Keratinocyte (primary cell): ENCODE measurements around the gene GDF11. TPM values are rescaled to one million over a fixed set of nuclear protein-coding genes. Genes with fewer than 3 reads are reported as not detected.
A peak's percentile ranks its signal among the peaks of the same experiment; 100 is the strongest.

Experiments
- DNase-seq: peaks from one replicate; pipeline ENCODE4 v3.0.0-alpha.2; 2011; ENCODE audit warnings: low read depth, missing footprints, low spot score
- FAIRE-seq: peaks from 2 replicates; lab custom pipeline; 2011; peaks lifted over from hg19 to GRCh38; lab: Jason Lieb, UNC
- H2AFZ ChIP-seq: 2 replicates; pipeline ENCODE4 v1.6.0; 2012; ENCODE audit warnings: low read length, control low read depth, inconsistent platforms; ENCODE audit not compliant: control insufficient read depth
- H3K27ac ChIP-seq: 2 replicates; pipeline ENCODE4 v1.5.1; 2011; ENCODE audit warnings: low read length; ENCODE audit not compliant: control insufficient read depth, insufficient read depth
- H3K27me3 ChIP-seq: 3 replicates; pipeline ENCODE4 v1.6.0; 2011; ENCODE audit warnings: low read length; ENCODE audit not compliant: control insufficient read depth, insufficient read depth; ENCODE audit errors: extremely low read depth
- H3K36me3 ChIP-seq, 2 experiments: 2 replicates in 1 of 2; 3 replicates in 1 of 2; pipeline ENCODE4 v1.5.1; 2011; ENCODE audit warnings: low read length in 2 of 2, mild to moderate bottlenecking in 1 of 2; ENCODE audit not compliant: control insufficient read depth in 2 of 2, insufficient read depth in 2 of 2; ENCODE audit errors: extremely low read depth in 1 of 2
- H3K4me1 ChIP-seq: 3 replicates; pipeline ENCODE4 v1.5.1; 2011; ENCODE audit warnings: low read length; ENCODE audit not compliant: control insufficient read depth, insufficient read depth; ENCODE audit errors: extremely low read depth
- H3K4me2 ChIP-seq: 3 replicates; pipeline ENCODE4 v1.6.0; 2011; ENCODE audit warnings: low read depth, low read length; ENCODE audit not compliant: control insufficient read depth, insufficient read depth; ENCODE audit errors: extremely low read depth
- H3K4me3 ChIP-seq, 3 experiments: fragments of 200-600 bp in 1 of 3; sonication (generic) in 1 of 3; 2 replicates in 2 of 3; 3 replicates in 1 of 3; pipeline ENCODE4 v1.5.1; 2011 to 2016; ENCODE audit warnings: low read length in 3 of 3, mild to moderate bottlenecking in 3 of 3, control low read depth in 2 of 3, inconsistent platforms in 1 of 3, low read depth in 1 of 3, mixed read lengths in 1 of 3, mixed run types in 1 of 3, moderate library complexity in 1 of 3; ENCODE audit not compliant: control insufficient read depth in 2 of 3, insufficient read depth in 2 of 3; ENCODE audit errors: extremely low read depth in 1 of 3
- H3K79me2 ChIP-seq: 2 replicates; pipeline ENCODE4 v1.6.0; 2012; ENCODE audit warnings: low read length; ENCODE audit not compliant: control insufficient read depth, insufficient read depth
- H3K9ac ChIP-seq: 3 replicates; pipeline ENCODE4 v1.6.0; 2011; ENCODE audit warnings: low read length; ENCODE audit not compliant: control insufficient read depth, insufficient read depth; ENCODE audit errors: extremely low read depth
- H3K9me1 ChIP-seq: 3 replicates; pipeline ENCODE4 v1.6.0; 2011; ENCODE audit warnings: low read length; ENCODE audit not compliant: control insufficient read depth, insufficient read depth; ENCODE audit errors: extremely low read depth
- H3K9me3 ChIP-seq: 2 replicates; pipeline ENCODE4 v1.5.1; 2012; ENCODE audit warnings: low read depth, low read length; ENCODE audit not compliant: control insufficient read depth
- H4K20me1 ChIP-seq: 3 replicates; pipeline ENCODE4 v1.6.0; 2011; ENCODE audit warnings: low read length; ENCODE audit not compliant: control insufficient read depth, insufficient read depth; ENCODE audit errors: extremely low read depth
- EZH2 ChIP-seq: IDR thresholded peaks from one replicate; pipeline ENCODE4 v1.6.1; 2012; ENCODE audit warnings: inconsistent platforms, mild to moderate bottlenecking, low read length, moderate library complexity
- dilution Hi-C: fragments of 300-500 bp; cut with MboI; formaldehyde crosslinking; loops from one replicate; pipeline ENCODE4 v1.7.0; 2020; ENCODE audit warnings: low sequenced_read_pairs; ENCODE audit not compliant: extremely low pct_ligation_motif_present
- polyA plus RNA-seq, 5 experiments: library from polyadenylated mRNA; depleted of rRNA in 3 of 5; stranded (reverse) in 3 of 5; stranded (forward) in 1 of 5; unstranded in 1 of 5; fragments of >200 nt; gene quantifications; 1 replicate in 1 of 5; 2 replicates in 3 of 5; 3 replicates in 1 of 5; pipeline versions ENCODE4 v1.2.1 to v1.2.3, GENCODE V29; 2011 to 2012; ENCODE audit warnings: missing spikeins in 2 of 5, low read depth in 1 of 5, low replicate concordance in 1 of 5
- TF ChIP-seq, protein P1 (sequence below), 3 experiments: IDR thresholded peaks in 1 of 3; conservative IDR thresholded peaks in 1 of 3; optimal IDR thresholded peaks in 1 of 3; 2 replicates in 2 of 3; 3 replicates in 1 of 3; pipeline versions ENCODE3 to v1.5.1; 2011; ENCODE audit warnings: low read length in 3 of 3, mild to moderate bottlenecking in 3 of 3, moderate library complexity in 2 of 3, control low read depth in 1 of 3, inconsistent platforms in 1 of 3; ENCODE audit not compliant: insufficient read depth in 2 of 3; ENCODE audit errors: extremely low read depth in 1 of 3

GDF11 gene
- polyA plus RNA-seq, 1 donor (not counting 4 experiments of a cell fraction or from before 2014, with no cell fraction given) = 2.7 TPM

DNA sequence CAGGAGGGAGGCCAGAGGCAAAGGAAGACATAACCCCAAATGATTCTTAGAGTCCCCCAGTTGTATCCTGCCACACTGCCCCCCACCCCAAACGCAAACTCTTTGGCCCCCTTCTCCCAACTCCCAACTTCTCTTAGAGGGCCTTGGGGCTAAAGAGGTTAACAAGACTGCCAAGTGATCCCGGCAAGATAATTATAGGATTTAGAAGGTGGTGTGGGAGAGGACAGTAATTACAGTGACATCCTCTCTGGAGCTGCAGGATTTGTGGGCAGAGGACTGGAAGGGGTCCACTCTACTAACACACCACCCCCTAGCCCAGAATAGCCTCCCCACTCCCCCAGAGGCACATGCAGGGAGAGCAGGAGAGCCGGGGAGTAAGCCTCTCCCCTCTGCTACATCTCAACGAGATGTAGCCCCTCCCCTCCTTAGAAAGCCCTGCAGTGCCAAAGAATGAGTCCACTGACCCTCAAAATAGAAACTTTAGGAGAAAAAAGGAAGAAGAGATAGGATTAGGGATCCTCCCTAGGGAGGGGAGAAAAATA lies 5.3 kb upstream of the GDF11 start:
- Histone ChIP-seq H4K20me1 (no peaks in the 10 kb centered on the region), H3K9me3 (no peaks in the 10 kb centered on the region), H3K9me1 (no peaks in the 10 kb centered on the region), H3K27me3 (no peaks in the 10 kb centered on the region), H3K9ac (no peak overlapping the region), H3K27ac (no peak overlapping the region), H3K4me3 (no peak overlapping the region), H3K79me2 (no peaks in the 10 kb centered on the region), H2AFZ (peak overlapping the region; percentile 57), H3K4me1 (peaks cover 9% of the 10 kb centered on the region), H3K36me3 (no peaks in the 10 kb centered on the region), H3K4me2 (peak overlapping the region; percentile 81)
- dilution Hi-C loops = no loop called here
- no peak for TF ChIP-seq EZH2
- TF ChIP-seq, protein P1, sequence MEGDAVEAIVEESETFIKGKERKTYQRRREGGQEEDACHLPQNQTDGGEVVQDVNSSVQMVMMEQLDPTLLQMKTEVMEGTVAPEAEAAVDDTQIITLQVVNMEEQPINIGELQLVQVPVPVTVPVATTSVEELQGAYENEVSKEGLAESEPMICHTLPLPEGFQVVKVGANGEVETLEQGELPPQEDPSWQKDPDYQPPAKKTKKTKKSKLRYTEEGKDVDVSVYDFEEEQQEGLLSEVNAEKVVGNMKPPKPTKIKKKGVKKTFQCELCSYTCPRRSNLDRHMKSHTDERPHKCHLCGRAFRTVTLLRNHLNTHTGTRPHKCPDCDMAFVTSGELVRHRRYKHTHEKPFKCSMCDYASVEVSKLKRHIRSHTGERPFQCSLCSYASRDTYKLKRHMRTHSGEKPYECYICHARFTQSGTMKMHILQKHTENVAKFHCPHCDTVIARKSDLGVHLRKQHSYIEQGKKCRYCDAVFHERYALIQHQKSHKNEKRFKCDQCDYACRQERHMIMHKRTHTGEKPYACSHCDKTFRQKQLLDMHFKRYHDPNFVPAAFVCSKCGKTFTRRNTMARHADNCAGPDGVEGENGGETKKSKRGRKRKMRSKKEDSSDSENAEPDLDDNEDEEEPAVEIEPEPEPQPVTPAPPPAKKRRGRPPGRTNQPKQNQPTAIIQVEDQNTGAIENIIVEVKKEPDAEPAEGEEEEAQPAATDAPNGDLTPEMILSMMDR (optimal IDR thresholded peaks at IDR 0.05 in 1 of 3, IDR thresholded peaks at IDR 0.05 in 1 of 3, conservative IDR thresholded peaks at IDR 0.05 in 1 of 3; ENCODE audit: extremely low read depth in 1 of 3, insufficient read depth in 2 of 3, low read length in 3 of 3) = no peak
- FAIRE-seq (no peak), DNase-seq (no peak)

- Histone ChIP-seq H3K4me2 (peak overlapping the region; percentile 81), H3K4me3 (peak overlapping the region; percentile 28 to 75 (median 57)), H2AFZ (peak overlapping the region; percentile 57), H4K20me1 (no peaks in the 10 kb centered on the region), H3K9ac (peak overlapping the region; percentile 46), H3K4me1 (peaks cover 9% of the 10 kb centered on the region), H3K27ac (no peak overlapping the region), H3K79me2 (no peaks in the 10 kb centered on the region), H3K9me1 (no peaks in the 10 kb centered on the region), H3K27me3 (no peaks in the 10 kb centered on the region), H3K36me3 (no peaks in the 10 kb centered on the region), H3K9me3 (no peaks in the 10 kb centered on the region)
- dilution Hi-C loops = no loop called here
- TF ChIP-seq, protein P1 (optimal IDR thresholded peaks at IDR 0.05 in 1 of 3, IDR thresholded peaks at IDR 0.05 in 1 of 3, conservative IDR thresholded peaks at IDR 0.05 in 1 of 3; ENCODE audit: extremely low read depth in 1 of 3, insufficient read depth in 2 of 3, low read length in 3 of 3) = peak; percentile 56 to 85 (median 59)
- TF ChIP-seq EZH2 = no peak
- DNase-seq (no peak), FAIRE-seq (peak; percentile 68)
Observed at GRCh38 chr12:55738123-55739024, 4.5 kb upstream of the GDF11 start.
